OCI-LY1 (cell line): ENCODE measurements around the gene TNFRSF18.

ENCODE experiments used
- EZH2 ChIP-seq: fragments of 200-600 bp; sonication (generic), shearing (Covaris generic); IDR thresholded peaks from 2 replicates; pipeline ENCODE4 v1.8.0; 2017; ENCODE audit warnings: borderline replicate concordance, mixed run types, mild to moderate bottlenecking, antibody characterized with exemption, low read length, moderate library complexity, mixed read lengths
- TF ChIP-seq, protein P1 (sequence below): fragments of 200-600 bp; sonication (generic), shearing (Covaris generic); IDR thresholded peaks from 2 replicates; pipeline ENCODE4 v1.5.1; 2017; ENCODE audit warnings: mild to moderate bottlenecking, antibody characterized with exemption, low read length, moderate library complexity, mixed read lengths

DNA sequence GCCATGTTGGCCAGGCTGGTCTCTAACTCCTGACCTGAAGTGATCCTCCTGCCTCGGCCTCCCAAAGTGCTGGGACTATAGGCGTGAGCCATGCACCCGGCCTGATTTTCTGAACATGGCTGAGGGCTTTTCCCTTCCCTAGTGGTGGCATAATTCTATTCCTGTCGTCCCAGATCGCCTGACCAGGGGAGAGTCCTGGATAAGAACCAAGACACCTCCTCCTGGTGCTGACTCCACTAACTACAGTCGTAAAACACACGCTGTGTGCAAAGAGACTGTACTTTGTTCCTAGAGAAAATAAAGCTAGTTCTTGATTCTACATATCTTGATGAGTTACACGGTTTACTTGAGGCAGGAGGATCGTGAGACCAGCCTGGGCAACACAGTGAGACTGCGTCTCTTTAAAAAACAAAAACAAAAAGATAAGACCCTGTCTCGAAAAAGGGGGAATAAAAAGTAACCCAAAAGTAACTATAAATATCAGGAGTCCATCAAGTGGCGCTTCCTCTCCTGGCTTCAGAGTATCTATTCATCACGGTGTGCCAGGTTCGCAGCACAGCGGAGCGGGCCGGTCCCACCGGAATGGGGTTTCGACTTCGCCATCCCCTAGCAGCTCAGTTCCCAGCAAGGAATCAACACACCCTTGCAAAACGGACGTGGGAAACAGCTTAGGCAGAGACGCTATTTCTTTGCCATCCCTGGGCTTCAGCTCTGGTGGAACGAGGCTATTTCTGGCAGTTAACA, 24.4 kb upstream of the TNFRSF18 start:
- TF ChIP-seq, protein P1, sequence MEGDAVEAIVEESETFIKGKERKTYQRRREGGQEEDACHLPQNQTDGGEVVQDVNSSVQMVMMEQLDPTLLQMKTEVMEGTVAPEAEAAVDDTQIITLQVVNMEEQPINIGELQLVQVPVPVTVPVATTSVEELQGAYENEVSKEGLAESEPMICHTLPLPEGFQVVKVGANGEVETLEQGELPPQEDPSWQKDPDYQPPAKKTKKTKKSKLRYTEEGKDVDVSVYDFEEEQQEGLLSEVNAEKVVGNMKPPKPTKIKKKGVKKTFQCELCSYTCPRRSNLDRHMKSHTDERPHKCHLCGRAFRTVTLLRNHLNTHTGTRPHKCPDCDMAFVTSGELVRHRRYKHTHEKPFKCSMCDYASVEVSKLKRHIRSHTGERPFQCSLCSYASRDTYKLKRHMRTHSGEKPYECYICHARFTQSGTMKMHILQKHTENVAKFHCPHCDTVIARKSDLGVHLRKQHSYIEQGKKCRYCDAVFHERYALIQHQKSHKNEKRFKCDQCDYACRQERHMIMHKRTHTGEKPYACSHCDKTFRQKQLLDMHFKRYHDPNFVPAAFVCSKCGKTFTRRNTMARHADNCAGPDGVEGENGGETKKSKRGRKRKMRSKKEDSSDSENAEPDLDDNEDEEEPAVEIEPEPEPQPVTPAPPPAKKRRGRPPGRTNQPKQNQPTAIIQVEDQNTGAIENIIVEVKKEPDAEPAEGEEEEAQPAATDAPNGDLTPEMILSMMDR, result 0 out of 2 replicates have a peak, but pooled peaks have one; percentile 13
- no peak for TF ChIP-seq EZH2
